Liver (tissue), 9 donors: ENCODE data around the gene SIRT6. TPM values are rescaled to one million over a fixed set of nuclear protein-coding genes. Genes with fewer than 3 reads are reported as not detected.

ENCODE experiments used
- DNase-seq: peaks from one replicate; pipeline ENCODE4 v3.0.0-alpha.2; 2017; ENCODE audit warnings: low spot score
- H3K27ac ChIP-seq, 2 donors: one replicate each; pipeline ENCODE4 v1.7.0; 2013; ENCODE audit warnings: inconsistent platforms in 2 of 2, low read length in 2 of 2, control low read depth in 1 of 2, low read depth in 1 of 2, mild to moderate bottlenecking in 1 of 2
- H3K27me3 ChIP-seq, 4 donors: one replicate each; pipeline versions ENCODE4 v1.6.1 to v1.7.0; 2013; ENCODE audit warnings: low read length in 3 of 4, inconsistent platforms in 1 of 4, mild to moderate bottlenecking in 1 of 4, moderate library complexity in 1 of 4; ENCODE audit not compliant: control insufficient read depth in 4 of 4, insufficient read depth in 4 of 4
- H3K36me3 ChIP-seq, 4 donors: one replicate each; pipeline versions ENCODE4 v1.6.1 to v1.7.0; 2013; ENCODE audit warnings: low read length in 3 of 4, mild to moderate bottlenecking in 3 of 4, low read depth in 1 of 4, moderate library complexity in 1 of 4; ENCODE audit not compliant: control insufficient read depth in 4 of 4, insufficient read depth in 3 of 4
- H3K4me1 ChIP-seq, 4 donors: one replicate each; pipeline versions ENCODE4 v1.6.1 to v1.7.0; 2013; ENCODE audit warnings: low read length in 3 of 4, mild to moderate bottlenecking in 3 of 4, moderate library complexity in 1 of 4; ENCODE audit not compliant: control insufficient read depth in 4 of 4, insufficient read depth in 4 of 4
- H3K4me3 ChIP-seq, 3 donors: one replicate each; pipeline versions ENCODE4 v1.6.1 to v1.7.0; 2013; ENCODE audit warnings: low read length in 3 of 3, control low read depth in 1 of 3, low read depth in 1 of 3, mild to moderate bottlenecking in 1 of 3
- H3K9ac ChIP-seq, 2 donors: one replicate each; pipeline ENCODE4 v1.7.0; 2013; ENCODE audit warnings: low read length in 2 of 2, mild to moderate bottlenecking in 2 of 2, moderate library complexity in 2 of 2, control low read depth in 1 of 2, low read depth in 1 of 2
- H3K9me3 ChIP-seq, 4 donors: one replicate each; pipeline versions ENCODE4 v1.6.1 to v1.7.0; 2013; ENCODE audit warnings: low read length in 3 of 4; ENCODE audit not compliant: control insufficient read depth in 4 of 4
- FOXA1 ChIP-seq: IDR thresholded peaks from 2 replicates; pipeline ENCODE4 v1.6.1; 2016; ENCODE audit warnings: antibody characterized with exemption
- FOXA2 ChIP-seq: IDR thresholded peaks from 2 replicates; pipeline ENCODE4 v1.6.1; 2016; ENCODE audit warnings: antibody characterized with exemption
- GABPA ChIP-seq, 2 donors: IDR thresholded peaks in 1 of 2; conservative IDR thresholded peaks in 1 of 2; 2 replicates each; pipeline ENCODE4 v1.6.1; 2016; ENCODE audit warnings: antibody characterized with exemption in 2 of 2, mild to moderate bottlenecking in 1 of 2, moderate library complexity in 1 of 2
- HNF4A ChIP-seq, 2 donors: conservative IDR thresholded peaks; 2 replicates each; pipeline ENCODE4 v1.6.1; 2016; ENCODE audit warnings: antibody characterized with exemption in 2 of 2, mild to moderate bottlenecking in 2 of 2
- JUND ChIP-seq, 2 donors: IDR thresholded peaks; 2 replicates each; pipeline ENCODE4 v1.6.1; 2016; ENCODE audit warnings: antibody characterized with exemption in 2 of 2
- NR2F2 ChIP-seq: IDR thresholded peaks from 2 replicates; pipeline ENCODE4 v1.6.1; 2016; ENCODE audit warnings: antibody characterized with exemption
- RXRA ChIP-seq, 2 donors: IDR thresholded peaks; 2 replicates each; pipeline ENCODE4 v1.6.1; 2017 to 2018; ENCODE audit warnings: antibody characterized with exemption in 2 of 2, mild to moderate bottlenecking in 1 of 2
- SP1 ChIP-seq: IDR thresholded peaks from 2 replicates; pipeline ENCODE4 v1.6.1; 2018; ENCODE audit warnings: antibody characterized with exemption, mild to moderate bottlenecking
- TAF1 ChIP-seq: conservative IDR thresholded peaks from 2 replicates; pipeline ENCODE4 v1.6.1; 2016; ENCODE audit warnings: antibody characterized with exemption, mild to moderate bottlenecking
- YY1 ChIP-seq: IDR thresholded peaks from 2 replicates; pipeline ENCODE4 v1.6.1; 2016; ENCODE audit warnings: antibody characterized with exemption, mild to moderate bottlenecking
- WGBS: extraction: QIAGEN DNeasy Blood & Tissue Kit; methylation state at CpG from one replicate; pipeline ENCODE4 v1.1.7; 2013; 5-methylcytosine and 5-hydroxymethylcytosine counted together
- polyA plus RNA-seq, 2 donors: library from polyadenylated mRNA; stranded (reverse) in 1 of 2; unstranded in 1 of 2; fragments of 200-250 nt in 1 of 2; fragments of >200 nt in 1 of 2; fragmentation: Nextera tagmentation in 1 of 2; extraction: Ambion mirVana in 1 of 2; gene quantifications; one replicate each; pipeline versions ENCODE4 v1.2.1 to v1.2.3, GENCODE V29; 2013 to 2015
- total RNA-seq, 2 donors: library from RNA; depleted of rRNA; stranded (reverse); fragments of >200 nt; gene quantifications; one replicate each; pipeline ENCODE4 v1.2.3, GENCODE V29; 2014
- TF ChIP-seq, protein P1 (sequence below): IDR thresholded peaks from 2 replicates; pipeline ENCODE4 v1.6.1; 2016; ENCODE audit warnings: antibody characterized with exemption
- TF ChIP-seq, protein P2 (sequence below): IDR thresholded peaks from 2 replicates; pipeline ENCODE4 v1.6.1; 2016; ENCODE audit warnings: antibody characterized with exemption, mild to moderate bottlenecking
- TF ChIP-seq, protein P3 (sequence below): fragments of 150-350 bp; IDR thresholded peaks from 2 replicates; pipeline ENCODE4 v1.5.1; 2017; ENCODE audit warnings: improper control_type of control experiment, low read depth, low read length; ENCODE audit not compliant: missing input control
- donor health status: healthy.
- donor health status: healthy.
- donor health status: healthy.
- donor health status: healthy.
- donor health status: healthy.

SIRT6 gene
- total and polyA plus RNA-seq, 4 donors = 7.7 to 12.7 (median 9.8) TPM

DNA sequence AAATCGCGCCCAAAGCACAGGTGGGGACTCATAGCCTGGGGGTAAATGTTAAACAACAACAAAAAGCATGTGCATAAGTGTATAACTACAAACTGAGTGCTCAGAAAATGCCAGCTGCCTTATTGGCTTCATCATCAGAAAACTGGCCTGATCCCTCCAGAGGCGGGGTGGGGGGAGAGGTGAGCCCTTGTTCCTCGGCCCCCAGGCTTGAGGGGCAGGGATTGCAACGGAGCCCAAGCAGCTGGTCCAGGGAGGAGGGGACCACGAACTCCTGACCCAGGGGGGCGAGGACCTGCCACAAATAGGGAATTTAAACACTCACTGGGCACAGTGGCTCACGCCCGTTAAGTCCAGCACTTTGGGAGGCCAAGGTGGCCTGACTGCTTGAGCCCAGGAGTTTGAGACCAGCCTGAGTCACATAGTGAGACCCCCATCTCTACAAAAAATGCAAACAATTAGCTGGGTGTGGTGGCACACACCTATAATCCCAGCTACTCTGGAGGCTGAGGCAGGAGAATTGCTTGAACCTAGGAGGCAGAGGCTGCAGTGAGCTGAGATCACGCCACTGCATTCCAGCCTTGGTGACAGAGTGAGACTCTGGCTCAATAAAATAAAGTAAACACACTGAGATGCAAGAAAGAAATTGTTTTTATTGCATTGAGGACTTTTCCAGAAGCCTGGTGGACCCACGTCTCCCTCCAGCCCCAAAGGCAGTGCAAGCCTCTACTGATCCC lies 8.7 kb downstream of the SIRT6 start:
- no peak for DNase-seq
- 42% methylated on average over 11 of the region's 11 CpGs for whole genome bisulfite sequencing
- H3K4me3 ChIP-seq = no peak overlapping the region

DNA sequence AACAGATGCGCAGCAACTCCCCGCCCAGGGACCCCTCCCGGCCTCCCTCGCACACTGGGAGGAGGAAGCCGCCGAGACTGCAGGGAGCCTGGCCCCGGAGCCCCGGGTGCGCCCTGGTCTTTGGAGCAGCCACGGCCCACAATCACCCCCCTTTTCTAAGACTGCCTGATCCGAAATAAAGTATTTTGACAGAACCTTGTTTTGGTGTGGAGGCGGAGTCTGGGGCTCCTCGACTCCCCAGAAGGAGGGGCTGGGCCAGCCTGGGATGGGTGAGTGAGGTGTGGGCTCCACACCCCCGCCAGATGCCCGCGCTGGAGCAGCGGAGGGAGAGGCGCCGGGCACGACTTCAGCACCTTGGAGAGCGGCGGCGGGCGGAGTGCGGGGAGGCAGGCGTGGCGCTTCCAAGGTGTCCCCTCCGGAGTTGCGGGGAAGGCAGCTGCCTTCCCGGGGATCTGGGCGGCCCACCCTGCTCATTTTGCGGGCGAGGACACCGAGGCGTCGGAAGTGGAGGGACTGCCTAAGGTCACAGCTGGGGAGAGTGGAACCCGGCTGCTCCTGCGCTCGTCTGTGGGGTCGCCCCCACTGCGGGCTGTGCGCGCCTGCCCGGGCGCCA lies 9.4 kb downstream of the SIRT6 start:
- TF ChIP-seq GABPA (IDR thresholded peaks at IDR 0.05 in 1 of 2, conservative IDR thresholded peaks at IDR 0.05 in 1 of 2) (no peak), RXRA (IDR thresholded peaks at IDR 0.05) (peak in 1 of 2 donors; percentile 10), TAF1 (no peak), HNF4A (conservative IDR thresholded peaks at IDR 0.05) (no peak), FOXA1 (no peak), YY1 (peak; percentile 23), NR2F2 (no peak), SP1 (no peak), JUND (IDR thresholded peaks at IDR 0.05) (no peak), FOXA2 (no peak)
- TF ChIP-seq, protein P1, sequence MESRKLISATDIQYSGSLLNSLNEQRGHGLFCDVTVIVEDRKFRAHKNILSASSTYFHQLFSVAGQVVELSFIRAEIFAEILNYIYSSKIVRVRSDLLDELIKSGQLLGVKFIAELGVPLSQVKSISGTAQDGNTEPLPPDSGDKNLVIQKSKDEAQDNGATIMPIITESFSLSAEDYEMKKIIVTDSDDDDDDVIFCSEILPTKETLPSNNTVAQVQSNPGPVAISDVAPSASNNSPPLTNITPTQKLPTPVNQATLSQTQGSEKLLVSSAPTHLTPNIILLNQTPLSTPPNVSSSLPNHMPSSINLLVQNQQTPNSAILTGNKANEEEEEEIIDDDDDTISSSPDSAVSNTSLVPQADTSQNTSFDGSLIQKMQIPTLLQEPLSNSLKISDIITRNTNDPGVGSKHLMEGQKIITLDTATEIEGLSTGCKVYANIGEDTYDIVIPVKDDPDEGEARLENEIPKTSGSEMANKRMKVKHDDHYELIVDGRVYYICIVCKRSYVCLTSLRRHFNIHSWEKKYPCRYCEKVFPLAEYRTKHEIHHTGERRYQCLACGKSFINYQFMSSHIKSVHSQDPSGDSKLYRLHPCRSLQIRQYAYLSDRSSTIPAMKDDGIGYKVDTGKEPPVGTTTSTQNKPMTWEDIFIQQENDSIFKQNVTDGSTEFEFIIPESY = no peak
- TF ChIP-seq, protein P2, sequence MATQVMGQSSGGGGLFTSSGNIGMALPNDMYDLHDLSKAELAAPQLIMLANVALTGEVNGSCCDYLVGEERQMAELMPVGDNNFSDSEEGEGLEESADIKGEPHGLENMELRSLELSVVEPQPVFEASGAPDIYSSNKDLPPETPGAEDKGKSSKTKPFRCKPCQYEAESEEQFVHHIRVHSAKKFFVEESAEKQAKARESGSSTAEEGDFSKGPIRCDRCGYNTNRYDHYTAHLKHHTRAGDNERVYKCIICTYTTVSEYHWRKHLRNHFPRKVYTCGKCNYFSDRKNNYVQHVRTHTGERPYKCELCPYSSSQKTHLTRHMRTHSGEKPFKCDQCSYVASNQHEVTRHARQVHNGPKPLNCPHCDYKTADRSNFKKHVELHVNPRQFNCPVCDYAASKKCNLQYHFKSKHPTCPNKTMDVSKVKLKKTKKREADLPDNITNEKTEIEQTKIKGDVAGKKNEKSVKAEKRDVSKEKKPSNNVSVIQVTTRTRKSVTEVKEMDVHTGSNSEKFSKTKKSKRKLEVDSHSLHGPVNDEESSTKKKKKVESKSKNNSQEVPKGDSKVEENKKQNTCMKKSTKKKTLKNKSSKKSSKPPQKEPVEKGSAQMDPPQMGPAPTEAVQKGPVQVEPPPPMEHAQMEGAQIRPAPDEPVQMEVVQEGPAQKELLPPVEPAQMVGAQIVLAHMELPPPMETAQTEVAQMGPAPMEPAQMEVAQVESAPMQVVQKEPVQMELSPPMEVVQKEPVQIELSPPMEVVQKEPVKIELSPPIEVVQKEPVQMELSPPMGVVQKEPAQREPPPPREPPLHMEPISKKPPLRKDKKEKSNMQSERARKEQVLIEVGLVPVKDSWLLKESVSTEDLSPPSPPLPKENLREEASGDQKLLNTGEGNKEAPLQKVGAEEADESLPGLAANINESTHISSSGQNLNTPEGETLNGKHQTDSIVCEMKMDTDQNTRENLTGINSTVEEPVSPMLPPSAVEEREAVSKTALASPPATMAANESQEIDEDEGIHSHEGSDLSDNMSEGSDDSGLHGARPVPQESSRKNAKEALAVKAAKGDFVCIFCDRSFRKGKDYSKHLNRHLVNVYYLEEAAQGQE = peak; percentile 100
- TF ChIP-seq, protein P3, sequence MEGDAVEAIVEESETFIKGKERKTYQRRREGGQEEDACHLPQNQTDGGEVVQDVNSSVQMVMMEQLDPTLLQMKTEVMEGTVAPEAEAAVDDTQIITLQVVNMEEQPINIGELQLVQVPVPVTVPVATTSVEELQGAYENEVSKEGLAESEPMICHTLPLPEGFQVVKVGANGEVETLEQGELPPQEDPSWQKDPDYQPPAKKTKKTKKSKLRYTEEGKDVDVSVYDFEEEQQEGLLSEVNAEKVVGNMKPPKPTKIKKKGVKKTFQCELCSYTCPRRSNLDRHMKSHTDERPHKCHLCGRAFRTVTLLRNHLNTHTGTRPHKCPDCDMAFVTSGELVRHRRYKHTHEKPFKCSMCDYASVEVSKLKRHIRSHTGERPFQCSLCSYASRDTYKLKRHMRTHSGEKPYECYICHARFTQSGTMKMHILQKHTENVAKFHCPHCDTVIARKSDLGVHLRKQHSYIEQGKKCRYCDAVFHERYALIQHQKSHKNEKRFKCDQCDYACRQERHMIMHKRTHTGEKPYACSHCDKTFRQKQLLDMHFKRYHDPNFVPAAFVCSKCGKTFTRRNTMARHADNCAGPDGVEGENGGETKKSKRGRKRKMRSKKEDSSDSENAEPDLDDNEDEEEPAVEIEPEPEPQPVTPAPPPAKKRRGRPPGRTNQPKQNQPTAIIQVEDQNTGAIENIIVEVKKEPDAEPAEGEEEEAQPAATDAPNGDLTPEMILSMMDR = no peak
- peak; percentile 81 for DNase-seq
- Histone ChIP-seq H3K36me3 (peaks cover 19 to 30% (median 23%) of the 10 kb centered on the region in 4 donors), H3K27ac (no peak overlapping the region), H3K27me3 (no peaks in the 10 kb centered on the region), H3K4me1 (no peaks in the 10 kb centered on the region), H3K4me3 (no peak overlapping the region), H3K9me3 (no peaks in the 10 kb centered on the region), H3K9ac (no peak overlapping the region)
- 10% methylated on average over 45 of the region's 45 CpGs for WGBS

More for the DNA sequence above, 8.7 kb downstream of the SIRT6 start:
- Histone ChIP-seq H3K9me3 (no peaks in the 10 kb centered on the region), H3K36me3 (peaks cover 13 to 24% (median 18%) of the 10 kb centered on the region in 4 donors), H3K4me1 (no peaks in the 10 kb centered on the region), H3K9ac (no peak overlapping the region), H3K27me3 (no peaks in the 10 kb centered on the region), H3K27ac (no peak overlapping the region)
- peak; percentile 7 for TF ChIP-seq YY1
- TF ChIP-seq GABPA (IDR thresholded peaks at IDR 0.05 in 1 of 2, conservative IDR thresholded peaks at IDR 0.05 in 1 of 2) = no peak
